Kidney (tissue), 14 donors: ENCODE measurements around the gene HRH3. TPM values are rescaled to one million over a fixed set of nuclear protein-coding genes. Genes with fewer than 3 reads are reported as not detected.

Source experiments
- DNase-seq, 5 donors: peaks; one replicate each; pipeline ENCODE4 v3.0.0-alpha.2; 2013 to 2020
- FAIRE-seq: peaks from 2 replicates; lab custom pipeline; 2012; peaks lifted over from hg19 to GRCh38; lab: Jason Lieb, UNC
- H3K27ac ChIP-seq, 2 donors: one replicate each; pipeline ENCODE4 v1.7.0; 2013; ENCODE audit warnings: low read depth in 2 of 2, low read length in 2 of 2, inconsistent platforms in 1 of 2
- H3K27me3 ChIP-seq: one replicate; pipeline ENCODE4 v1.7.1; 2013; ENCODE audit warnings: low read length, inconsistent platforms; ENCODE audit not compliant: control insufficient read depth, insufficient read depth
- H3K36me3 ChIP-seq, 3 donors: one replicate each; pipeline versions ENCODE4 v1.7.0 to v1.7.1; 2013; ENCODE audit warnings: low read length in 3 of 3, control low read depth in 1 of 3, inconsistent platforms in 1 of 3; ENCODE audit not compliant: insufficient read depth in 3 of 3, control insufficient read depth in 2 of 3
- H3K4me1 ChIP-seq, 3 donors: one replicate each; pipeline versions ENCODE4 v1.7.0 to v1.7.1; 2013; ENCODE audit warnings: low read length in 3 of 3, inconsistent platforms in 1 of 3, low read depth in 1 of 3; ENCODE audit not compliant: control insufficient read depth in 2 of 3, insufficient read depth in 2 of 3
- H3K4me3 ChIP-seq, 3 donors: one replicate each; pipeline versions ENCODE4 v1.7.0 to v1.8.1; 2013; ENCODE audit warnings: low read length in 3 of 3, control low read depth in 1 of 3, inconsistent platforms in 1 of 3
- H3K9ac ChIP-seq, 3 donors: one replicate each; pipeline versions ENCODE4 v1.7.0 to v1.7.1; 2013; ENCODE audit warnings: low read length in 3 of 3, control low read depth in 1 of 3, inconsistent platforms in 1 of 3
- H3K9me3 ChIP-seq, 3 donors: one replicate each; pipeline versions ENCODE4 v1.7.0 to v1.7.1; 2013; ENCODE audit warnings: low read length in 3 of 3, control low read depth in 1 of 3, inconsistent platforms in 1 of 3; ENCODE audit not compliant: control insufficient read depth in 2 of 3, insufficient read depth in 1 of 3
- CTCF ChIP-seq: IDR thresholded peaks from 3 replicates; pipeline ENCODE4 v1.5.1; 2012; ENCODE audit warnings: mild to moderate bottlenecking, moderate library complexity, borderline replicate concordance; ENCODE audit not compliant: insufficient read depth; ENCODE audit errors: extremely low read depth
- intact Hi-C: fragments of 100-400 bp; cut with DNase I; formaldehyde crosslinking; loops from one replicate; pipeline ENCODE4 v1.11.1; 2022
- polyA plus RNA-seq: library from polyadenylated mRNA; stranded (reverse); fragments of 350-450 nt; fragmentation: Illumina TruSeq; extraction: RNeasy Lipid Tissue Mini Kit (QIAGEN cat#74804); gene quantifications from one replicate; pipeline ENCODE4 v1.2.3, GENCODE V29; 2014; ENCODE audit warnings: low read depth, low replicate concordance; ENCODE audit not compliant: insufficient read depth
- total RNA-seq: library from RNA; stranded (reverse); fragmentation: NEBNext Ultra II Directional; extraction: Animal tissue kit (Norgen Biotek cat#: 25700); gene quantifications from one replicate; pipeline ENCODE4 v1.2.1, GENCODE V29; 2021
- donor health status: control.
- donor health status: control.
- donor health status: control.
- donor health status: control.
- donor health status: control.
- donor health status: DM: yes; HTN: yes; CAD: no.
- donor health status: Normal renal cell carcinoma (clear cell type).

Gene HRH3
- total and polyA plus RNA-seq, 2 donors from 2014 or later: not detected

GRCh38 chr20:62178316-62179161, 41.5 kb downstream of the HRH3 start:
- Histone ChIP-seq H3K36me3 (peaks cover 3 to 18% (median 8%) of the 10 kb centered on the region in 3 donors), H3K27ac (no peak overlapping the region), H3K9ac (no peak overlapping the region), H3K4me1 (peaks cover 0 to 3% (median 0%) of the 10 kb centered on the region in 3 donors), H3K4me3 (no peak overlapping the region), H3K27me3 (no peaks in the 10 kb centered on the region), H3K9me3 (no peaks in the 10 kb centered on the region)
- FAIRE-seq: no peak
- intact Hi-C loops: no loop called here
- DNase-seq: no peak
- no peak for TF ChIP-seq CTCF

- intact Hi-C loops: no loop called here
- TF ChIP-seq CTCF: no peak
- no peaks in the 10 kb centered on the region for H3K4me1 ChIP-seq
- H3K36me3 ChIP-seq: peaks cover 3 to 18% (median 8%) of the 10 kb centered on the region in 3 donors
- DNase-seq (peak in 2 of 5 donors; percentile 46 to 56), FAIRE-seq (no peak)
- H3K9me3 ChIP-seq: no peaks in the 10 kb centered on the region
- H3K27ac ChIP-seq: no peak overlapping the region
- no peak overlapping the region for H3K9ac ChIP-seq
- no peak overlapping the region for H3K4me3 ChIP-seq
- H3K27me3 ChIP-seq: no peaks in the 10 kb centered on the region
Observed at GRCh38 chr20:62177307-62177706, 42.8 kb downstream of the HRH3 start.

- H3K9me3 ChIP-seq: no peaks in the 10 kb centered on the region
- no peak for FAIRE-seq
- no peak for TF ChIP-seq CTCF
- H3K27me3 ChIP-seq: no peaks in the 10 kb centered on the region
- DNase-seq: no peak
- H3K27ac ChIP-seq: no peak overlapping the region
- H3K36me3 ChIP-seq: peaks cover 3 to 18% (median 8%) of the 10 kb centered on the region in 3 donors
- no peak overlapping the region for H3K9ac ChIP-seq
- no peak overlapping the region for H3K4me3 ChIP-seq
- intact Hi-C loops: no loop called here
- no peaks in the 10 kb centered on the region for H3K4me1 ChIP-seq
Observed at GRCh38 chr20:62176866-62177265, 43.2 kb downstream of the HRH3 start.
